Measurements from ENCODE around the gene MIER3. TPM values are rescaled to one million over a fixed set of nuclear protein-coding genes. Genes with fewer than 3 reads are reported as not detected.

The MIER3 gene, protein sequence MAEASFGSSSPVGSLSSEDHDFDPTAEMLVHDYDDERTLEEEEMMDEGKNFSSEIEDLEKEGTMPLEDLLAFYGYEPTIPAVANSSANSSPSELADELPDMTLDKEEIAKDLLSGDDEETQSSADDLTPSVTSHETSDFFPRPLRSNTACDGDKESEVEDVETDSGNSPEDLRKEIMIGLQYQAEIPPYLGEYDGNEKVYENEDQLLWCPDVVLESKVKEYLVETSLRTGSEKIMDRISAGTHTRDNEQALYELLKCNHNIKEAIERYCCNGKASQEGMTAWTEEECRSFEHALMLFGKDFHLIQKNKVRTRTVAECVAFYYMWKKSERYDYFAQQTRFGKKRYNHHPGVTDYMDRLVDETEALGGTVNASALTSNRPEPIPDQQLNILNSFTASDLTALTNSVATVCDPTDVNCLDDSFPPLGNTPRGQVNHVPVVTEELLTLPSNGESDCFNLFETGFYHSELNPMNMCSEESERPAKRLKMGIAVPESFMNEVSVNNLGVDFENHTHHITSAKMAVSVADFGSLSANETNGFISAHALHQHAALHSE
- 10 to 100 TPM in 3 of 4 donors, 1 to 10 TPM in 1; 7.1 to 35.4 (median 28.6) TPM for polyA plus RNA-seq
- long read RNA-seq, donor 1, result 0 reads
- long read RNA-seq, donor 2, result 0 reads
- long read RNA-seq, donor 3, result 0 reads
- long read RNA-seq, donor 4, result 0 reads
- long read RNA-seq, donor 5, result 0 reads
- long read RNA-seq, donor 6, result 0 reads
- long read RNA-seq, donor 7, result 0 reads
- long read RNA-seq, donor 8, result 0 reads
- long read RNA-seq, donor 9, result 0 reads
- long read RNA-seq, donor 10, partial matches to known transcripts, result 5 of 5 reads
- long read RNA-seq, donor 10, other reads (novel, unspliced or antisense), result 0 of 5 reads

- Histone ChIP-seq H3K4me1 (ENCODE audit: control insufficient read depth in 3 of 3, insufficient read depth in 2 of 3, low read depth in 1 of 3, low read length in 2 of 3) (peaks cover 0 to 13% (median 0%) of the 10 kb centered on the region in 3 donors), H3K4me3 (ENCODE audit: low read depth in 1 of 3, low read length in 3 of 3) (peak within 1 kb of the TSS; percentile 69 to 100 (median 85)), H3K9me3 (ENCODE audit: control insufficient read depth in 2 of 2, insufficient read depth in 1 of 2, low read depth in 1 of 2, low read length in 1 of 2) (no peaks in the 10 kb centered on the region), H3K27me3 (ENCODE audit: control insufficient read depth in 3 of 3, insufficient read depth in 3 of 3, low read length in 3 of 3) (no peaks in the 10 kb centered on the region), H3K27ac (ENCODE audit: low read depth in 1 of 3, low read length in 2 of 3) (peak within 1 kb of the TSS; percentile 75 to 89 (median 81)), H3K36me3 (ENCODE audit: control insufficient read depth in 3 of 3, insufficient read depth in 2 of 3, low read depth in 1 of 3, low read length in 3 of 3) (peaks cover 0 to 8% (median 2%) of the 10 kb centered on the region in 3 donors)
- DNase-seq (peak; percentile 76 to 91), FAIRE-seq (no peak)
- WGBS, 3 donors, result 0 to 1% (median 0%) methylated on average over 51 to 89 of the region's 89 CpGs
These were observed at the start of gene MIER3 for GRCh38 chr5:56951946-56952691. MIER3 (minus strand) TSS chr5:56952123; CDS start chr5:56952102, 21 bp downstream.

- Histone ChIP-seq H3K27ac (ENCODE audit: low read depth in 1 of 3, low read length in 2 of 3) (peak overlapping the region in 1 of 3 donors; percentile 66), H3K9me3 (ENCODE audit: control insufficient read depth in 2 of 2, insufficient read depth in 1 of 2, low read depth in 1 of 2, low read length in 1 of 2) (no peaks in the 10 kb centered on the region), H3K4me3 (ENCODE audit: low read depth in 1 of 3, low read length in 3 of 3) (no peak overlapping the region), H3K27me3 (ENCODE audit: control insufficient read depth in 3 of 3, insufficient read depth in 3 of 3, low read length in 3 of 3) (no peaks in the 10 kb centered on the region), H3K36me3 (ENCODE audit: control insufficient read depth in 3 of 3, insufficient read depth in 2 of 3, low read depth in 1 of 3, low read length in 3 of 3) (no peaks in the 10 kb centered on the region), H3K4me1 (ENCODE audit: control insufficient read depth in 3 of 3, insufficient read depth in 2 of 3, low read depth in 1 of 3, low read length in 2 of 3) (peaks cover 0 to 5% (median 0%) of the 10 kb centered on the region in 3 donors)
- FAIRE-seq, result no peak
- 25 to 49% (median 39%) methylated on average over 1 of the region's 1 CpG for WGBS, 3 donors
- DNase-seq, result peak in 1 of 2 donors; percentile 74
These were observed 43.7 kb upstream of the MIER3 start for GRCh38 chr5:56995596-56995995.

GRCh38 chr5:56993241-56993640 is 41.3 kb upstream of the MIER3 start:
- Histone ChIP-seq H3K27me3 (ENCODE audit: control insufficient read depth in 3 of 3, insufficient read depth in 3 of 3, low read length in 3 of 3) (no peaks in the 10 kb centered on the region), H3K4me3 (ENCODE audit: low read depth in 1 of 3, low read length in 3 of 3) (no peak overlapping the region), H3K4me1 (ENCODE audit: control insufficient read depth in 3 of 3, insufficient read depth in 2 of 3, low read depth in 1 of 3, low read length in 2 of 3) (peaks cover 0 to 5% (median 0%) of the 10 kb centered on the region in 3 donors), H3K9me3 (ENCODE audit: control insufficient read depth in 2 of 2, insufficient read depth in 1 of 2, low read depth in 1 of 2, low read length in 1 of 2) (no peaks in the 10 kb centered on the region), H3K27ac (ENCODE audit: low read depth in 1 of 3, low read length in 2 of 3) (no peak overlapping the region), H3K36me3 (ENCODE audit: control insufficient read depth in 3 of 3, insufficient read depth in 2 of 3, low read depth in 1 of 3, low read length in 3 of 3) (no peaks in the 10 kb centered on the region)
- FAIRE-seq (no peak), DNase-seq (no peak)
- WGBS, 3 donors, result 78 to 83% (median 80%) methylated on average over 2 of the region's 2 CpGs

DNA sequence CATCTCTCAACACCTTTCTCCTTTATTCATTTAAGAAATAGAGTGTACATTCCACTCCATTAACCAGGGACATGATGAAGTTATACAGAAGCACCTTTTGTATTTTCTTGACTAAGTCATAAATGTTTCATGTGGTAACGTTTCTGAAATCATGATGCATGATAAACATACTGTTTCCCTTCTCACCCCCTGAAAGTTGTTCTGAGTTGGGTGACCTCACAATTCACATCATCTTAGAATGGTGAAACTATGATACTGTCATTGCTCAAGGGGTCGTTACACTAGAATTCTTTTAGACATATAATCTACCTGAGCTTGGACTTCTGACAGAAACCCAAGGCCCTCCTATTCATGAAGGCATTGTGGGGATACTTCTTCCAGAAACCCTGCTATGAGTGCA is 37.8 kb upstream of the MIER3 start:
- H3K4me3 ChIP-seq (ENCODE audit: low read depth in 1 of 3, low read length in 3 of 3), result no peak overlapping the region
- no peaks in the 10 kb centered on the region for H3K9me3 ChIP-seq (ENCODE audit: control insufficient read depth in 2 of 2, insufficient read depth in 1 of 2, low read depth in 1 of 2, low read length in 1 of 2)
- no peak for DNase-seq
- H3K27me3 ChIP-seq (ENCODE audit: control insufficient read depth in 3 of 3, insufficient read depth in 3 of 3, low read length in 3 of 3), result no peaks in the 10 kb centered on the region
- WGBS, 3 donors, result 53 to 61% (median 60%) methylated on average over 2 of the region's 2 CpGs
- no peak overlapping the region for H3K27ac ChIP-seq (ENCODE audit: low read depth in 1 of 3, low read length in 2 of 3)
- H3K36me3 ChIP-seq (ENCODE audit: control insufficient read depth in 3 of 3, insufficient read depth in 2 of 3, low read depth in 1 of 3, low read length in 3 of 3), result no peaks in the 10 kb centered on the region
- H3K4me1 ChIP-seq (ENCODE audit: control insufficient read depth in 3 of 3, insufficient read depth in 2 of 3, low read depth in 1 of 3, low read length in 2 of 3), result no peaks in the 10 kb centered on the region
- FAIRE-seq, result no peak

- no peaks in the 10 kb centered on the region for H3K9me3 ChIP-seq (ENCODE audit: control insufficient read depth in 2 of 2, insufficient read depth in 1 of 2, low read depth in 1 of 2, low read length in 1 of 2)
- H3K4me3 ChIP-seq (ENCODE audit: low read depth in 1 of 3, low read length in 3 of 3), result no peak overlapping the region
- no peak overlapping the region for H3K27ac ChIP-seq (ENCODE audit: low read depth in 1 of 3, low read length in 2 of 3)
- DNase-seq (no peak), FAIRE-seq (no peak)
- no peaks in the 10 kb centered on the region for H3K36me3 ChIP-seq (ENCODE audit: control insufficient read depth in 3 of 3, insufficient read depth in 2 of 3, low read depth in 1 of 3, low read length in 3 of 3)
- H3K27me3 ChIP-seq (ENCODE audit: control insufficient read depth in 3 of 3, insufficient read depth in 3 of 3, low read length in 3 of 3), result no peaks in the 10 kb centered on the region
- H3K4me1 ChIP-seq (ENCODE audit: control insufficient read depth in 3 of 3, insufficient read depth in 2 of 3, low read depth in 1 of 3, low read length in 2 of 3), result no peaks in the 10 kb centered on the region
- WGBS, 3 donors, result 84 to 93% (median 93%) methylated on average over 4 of the region's 4 CpGs
These were observed 36.6 kb upstream of the MIER3 start for GRCh38 chr5:56988490-56988889.

DNA sequence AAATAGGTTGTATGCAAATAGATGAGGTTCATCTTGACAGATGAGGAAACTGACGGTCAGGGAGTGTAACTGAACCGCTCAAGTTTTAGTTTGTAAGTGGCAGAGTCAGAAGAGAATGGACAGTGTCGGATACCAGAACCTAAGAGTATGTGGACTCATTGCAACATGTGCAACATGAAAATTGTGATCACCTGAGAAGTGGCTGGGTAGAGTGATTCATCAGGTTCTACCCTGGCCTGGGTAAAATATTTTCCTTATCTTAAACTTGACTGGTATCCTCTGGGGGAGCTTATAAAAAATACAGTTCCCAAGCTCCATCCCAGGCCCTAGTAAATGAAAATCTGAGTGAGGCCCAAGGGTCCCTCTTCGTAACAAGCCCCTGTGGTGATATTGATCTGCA is 35.2 kb upstream of the MIER3 start:
- WGBS, 3 donors, result 91 to 99% (median 92%) methylated on average over 4 of the region's 4 CpGs
- no peak for FAIRE-seq
- H3K36me3 ChIP-seq (ENCODE audit: control insufficient read depth in 3 of 3, insufficient read depth in 2 of 3, low read depth in 1 of 3, low read length in 3 of 3), result no peaks in the 10 kb centered on the region
- H3K4me1 ChIP-seq (ENCODE audit: control insufficient read depth in 3 of 3, insufficient read depth in 2 of 3, low read depth in 1 of 3, low read length in 2 of 3), result no peaks in the 10 kb centered on the region
- H3K9me3 ChIP-seq (ENCODE audit: control insufficient read depth in 2 of 2, insufficient read depth in 1 of 2, low read depth in 1 of 2, low read length in 1 of 2), result no peaks in the 10 kb centered on the region
- H3K27ac ChIP-seq (ENCODE audit: low read depth in 1 of 3, low read length in 2 of 3), result no peak overlapping the region
- H3K27me3 ChIP-seq (ENCODE audit: control insufficient read depth in 3 of 3, insufficient read depth in 3 of 3, low read length in 3 of 3), result no peaks in the 10 kb centered on the region
- DNase-seq, result no peak
- no peak overlapping the region for H3K4me3 ChIP-seq (ENCODE audit: low read depth in 1 of 3, low read length in 3 of 3)

- Histone ChIP-seq H3K27me3 (ENCODE audit: control insufficient read depth in 3 of 3, insufficient read depth in 3 of 3, low read length in 3 of 3) (no peaks in the 10 kb centered on the region), H3K4me3 (ENCODE audit: low read depth in 1 of 3, low read length in 3 of 3) (no peak overlapping the region), H3K4me1 (ENCODE audit: control insufficient read depth in 3 of 3, insufficient read depth in 2 of 3, low read depth in 1 of 3, low read length in 2 of 3) (no peaks in the 10 kb centered on the region), H3K27ac (ENCODE audit: low read depth in 1 of 3, low read length in 2 of 3) (no peak overlapping the region), H3K9me3 (ENCODE audit: control insufficient read depth in 2 of 2, insufficient read depth in 1 of 2, low read depth in 1 of 2, low read length in 1 of 2) (no peaks in the 10 kb centered on the region), H3K36me3 (ENCODE audit: control insufficient read depth in 3 of 3, insufficient read depth in 2 of 3, low read depth in 1 of 3, low read length in 3 of 3) (no peaks in the 10 kb centered on the region)
- 85 to 89% (median 85%) methylated on average over 1 of the region's 1 CpG for WGBS, 3 donors
- FAIRE-seq (no peak), DNase-seq (no peak)
These were observed 34.7 kb upstream of the MIER3 start for GRCh38 chr5:56986626-56986947.

DNA sequence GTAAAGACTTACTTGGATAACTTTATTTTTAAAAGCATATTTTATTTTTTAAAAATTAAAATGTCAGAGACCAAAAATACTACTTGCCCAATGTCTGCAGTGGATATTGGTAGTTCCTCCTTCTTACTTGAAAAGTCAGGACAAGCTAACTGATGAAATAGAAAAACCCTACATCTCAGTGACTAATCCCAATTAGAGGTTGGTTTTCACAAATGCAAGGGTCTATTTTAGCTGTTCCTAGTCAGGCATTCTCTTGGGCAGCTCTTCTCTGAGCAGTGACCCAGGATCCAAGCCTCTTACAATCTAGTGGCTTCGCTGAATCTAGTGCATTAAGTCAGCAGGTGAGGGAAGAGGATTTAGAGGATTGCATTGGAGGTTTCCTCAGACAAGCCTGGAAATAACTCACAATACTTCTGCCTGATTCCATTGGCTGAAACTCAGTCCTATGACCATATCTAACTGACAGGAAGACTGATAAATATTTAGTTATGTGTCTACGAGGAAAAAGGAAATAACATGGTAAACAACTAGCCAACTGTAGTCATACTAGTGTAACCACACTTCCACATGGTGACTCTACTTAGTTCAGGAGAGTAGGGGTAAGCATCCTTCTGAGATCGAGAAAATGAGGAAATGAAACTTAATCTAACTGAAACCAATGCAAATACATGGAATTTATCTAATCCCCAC is 34.2 kb upstream of the MIER3 start:
- no peak for FAIRE-seq

More for the DNA sequence above, 34.2 kb upstream of the MIER3 start:
- Histone ChIP-seq H3K36me3 (ENCODE audit: control insufficient read depth in 3 of 3, insufficient read depth in 2 of 3, low read depth in 1 of 3, low read length in 3 of 3) (no peaks in the 10 kb centered on the region), H3K9me3 (ENCODE audit: control insufficient read depth in 2 of 2, insufficient read depth in 1 of 2, low read depth in 1 of 2, low read length in 1 of 2) (no peaks in the 10 kb centered on the region), H3K4me3 (ENCODE audit: low read depth in 1 of 3, low read length in 3 of 3) (no peak overlapping the region), H3K27me3 (ENCODE audit: control insufficient read depth in 3 of 3, insufficient read depth in 3 of 3, low read length in 3 of 3) (no peaks in the 10 kb centered on the region), H3K27ac (ENCODE audit: low read depth in 1 of 3, low read length in 2 of 3) (no peak overlapping the region), H3K4me1 (ENCODE audit: control insufficient read depth in 3 of 3, insufficient read depth in 2 of 3, low read depth in 1 of 3, low read length in 2 of 3) (no peaks in the 10 kb centered on the region)
- 62 to 69% (median 64%) methylated on average over 3 of the region's 3 CpGs for WGBS, 3 donors
- no peak for DNase-seq
